Upper lobe of left lung (tissue), 4 donors: Measurements from ENCODE around the gene NOC4L.

Source experiments
- CTCF ChIP-seq, 6 experiments: fragments of 450-650 bp in 4 of 6; fragments of 200-600 bp in 2 of 6; sonication (generic) in 2 of 6; IDR thresholded peaks; one replicate each; pipeline ENCODE4 v1.5.1; 2016 to 2019; ENCODE audit warnings: antibody characterized with exemption in 6 of 6
- EP300 ChIP-seq, 4 donors: sonication (generic); formaldehyde crosslinking; IDR thresholded peaks; one replicate each; pipeline ENCODE4 v1.5.1; 2017; ENCODE audit warnings: antibody characterized with exemption in 4 of 4, control low read depth in 2 of 4
- POLR2A ChIP-seq, 4 donors: fragments of 450-650 bp; IDR thresholded peaks; one replicate each; pipeline ENCODE4 v1.5.1; 2016 to 2017; ENCODE audit warnings: antibody characterized with exemption in 4 of 4, mild to moderate bottlenecking in 2 of 4
- POLR2AphosphoS5 ChIP-seq, 2 donors: sonication (generic); formaldehyde crosslinking; IDR thresholded peaks; one replicate each; pipeline ENCODE4 v1.5.1; 2017; ENCODE audit warnings: antibody characterized with exemption in 2 of 2

- peak in 1 of 6 experiments; percentile 4 for TF ChIP-seq CTCF (IDR thresholded peaks at IDR 0.05)
- TF ChIP-seq POLR2A (IDR thresholded peaks at IDR 0.05) = no peak
- TF ChIP-seq POLR2AphosphoS5 (IDR thresholded peaks at IDR 0.05) = no peak
- no peak for TF ChIP-seq EP300 (IDR thresholded peaks at IDR 0.05)
Observed at GRCh38 chr12:132190012-132190755, 45.9 kb downstream of the NOC4L start.
